ENCODE results near the gene SDK2.

DNA sequence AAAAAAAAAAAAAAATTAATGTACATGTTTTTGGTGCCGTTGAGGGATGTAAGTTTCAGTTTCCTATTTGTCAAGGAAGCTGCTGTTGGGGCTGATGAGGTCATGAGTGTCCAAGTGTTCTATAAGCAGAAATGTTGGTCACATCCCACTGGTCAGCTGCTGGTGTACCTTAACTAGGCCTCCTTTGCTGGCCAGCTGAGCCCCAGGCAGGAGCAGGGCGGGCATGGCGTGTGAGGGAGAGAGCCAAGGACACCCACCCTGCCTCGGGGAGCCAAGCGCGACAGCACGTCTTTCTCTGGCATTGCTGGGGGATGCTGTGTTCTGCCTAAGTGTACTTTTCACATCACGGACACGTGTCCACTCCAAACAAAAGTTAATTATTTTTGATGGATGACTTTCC lies 224.4 kb downstream of the SDK2 start:
- TF ChIP-seq TAF1 (IDR thresholded peaks at IDR 0.05; ENCODE audit: borderline replicate concordance, insufficient read depth, low read length) (no peak), SIN3A (IDR thresholded peaks at IDR 0.05; ENCODE audit: borderline replicate concordance, insufficient read depth, low read length) (no peak), REST (IDR thresholded peaks at IDR 0.05; ENCODE audit: insufficient read depth in 1 of 2, low read depth in 2 of 2, low read length in 2 of 2) (no peak), POLR2AphosphoS5 (IDR thresholded peaks at IDR 0.05; ENCODE audit: low read depth, low read length) (no peak)
